Activated naive CD4-positive, alpha-beta T cell treated with anti-CD3 and anti-CD28 coated beads for 36 hours (primary cell): Measurements from ENCODE around the gene UNC13A. TPM values are rescaled to one million over a fixed set of nuclear protein-coding genes. Genes with fewer than 3 reads are reported as not detected.

Experiments
- CTCF ChIA-PET: fragments of 350-600 bp; sonication (Branson Sonifier 250); formaldehyde crosslinking; loops from one replicate; lab custom pipeline; 2021; ENCODE audit warnings: antibody characterized with exemption; lab: Charles Lee
- DNase-seq: peaks from one replicate; pipeline ENCODE4 v3.0.0-alpha.2; 2020
- H3K27ac Mint-ChIP-seq: one replicate; pipeline ENCODE4 v1.8.0; 2021; ENCODE audit warnings: mild to moderate bottlenecking, mixed read lengths
- H3K27me3 Mint-ChIP-seq: one replicate; pipeline ENCODE4 v1.8.0; 2021; ENCODE audit warnings: low read depth, mixed read lengths
- H3K36me3 Mint-ChIP-seq: one replicate; pipeline ENCODE4 v1.8.0; 2021; ENCODE audit warnings: low read depth, mixed read lengths
- H3K4me1 Mint-ChIP-seq: one replicate; pipeline ENCODE4 v1.8.0; 2021; ENCODE audit warnings: low read depth, mixed read lengths
- H3K4me3 Mint-ChIP-seq: one replicate; pipeline ENCODE4 v1.8.0; 2021; ENCODE audit warnings: mild to moderate bottlenecking, moderate library complexity, mixed read lengths
- H3K9me3 Mint-ChIP-seq: one replicate; pipeline ENCODE4 v1.8.0; 2021; ENCODE audit warnings: mixed read lengths
- intact Hi-C: fragments of 100-400 bp; cut with micrococcal nuclease; formaldehyde crosslinking; loops from one replicate; pipeline ENCODE4 v1.15.1; 2023
- total RNA-seq, 2 experiments: library from RNA; stranded (reverse); gene quantifications; one replicate each; pipeline ENCODE4 v1.2.3, GENCODE V29; 2021

The UNC13A gene
- total RNA-seq, 2 experiments from 2014 or later, result 0.12 TPM; not detected in 1

DNA sequence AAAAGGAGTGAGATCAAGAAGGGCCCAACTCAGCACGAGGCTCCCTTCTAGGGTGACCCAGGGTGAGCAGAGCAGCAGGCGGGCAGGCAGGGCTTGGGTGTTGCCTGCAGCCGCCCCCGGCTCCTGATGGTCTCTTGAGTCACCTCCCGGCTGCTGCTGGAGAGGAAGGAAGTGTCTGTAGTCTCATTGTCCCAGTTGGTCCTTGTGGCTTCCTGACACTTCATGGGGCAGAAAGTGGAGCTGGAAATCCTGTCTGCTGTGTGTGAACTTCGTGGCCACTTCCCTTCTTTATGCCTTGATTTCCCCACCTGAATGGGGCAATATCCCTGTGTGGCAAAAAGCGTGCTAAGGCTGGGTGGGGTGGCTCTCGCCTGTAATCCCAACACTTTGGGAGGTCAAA, 33.7 kb upstream of the UNC13A start:
- Mint-ChIP-seq H3K36me3 (peaks cover 13% of the 10 kb centered on the region), H3K9me3 (no peaks in the 10 kb centered on the region), H3K27me3 (no peaks in the 10 kb centered on the region), H3K4me1 (peaks cover 34% of the 10 kb centered on the region), H3K4me3 (no peak overlapping the region), H3K27ac (no peak overlapping the region)
- no peak for DNase-seq
- intact Hi-C loops, result no loop called here
- CTCF ChIA-PET, result interaction anchor here (1.0 kb wide), 1 partner anchor 198 kb away, joined by 3 read pairs; no protein-coding TSS in a partner anchor

DNA sequence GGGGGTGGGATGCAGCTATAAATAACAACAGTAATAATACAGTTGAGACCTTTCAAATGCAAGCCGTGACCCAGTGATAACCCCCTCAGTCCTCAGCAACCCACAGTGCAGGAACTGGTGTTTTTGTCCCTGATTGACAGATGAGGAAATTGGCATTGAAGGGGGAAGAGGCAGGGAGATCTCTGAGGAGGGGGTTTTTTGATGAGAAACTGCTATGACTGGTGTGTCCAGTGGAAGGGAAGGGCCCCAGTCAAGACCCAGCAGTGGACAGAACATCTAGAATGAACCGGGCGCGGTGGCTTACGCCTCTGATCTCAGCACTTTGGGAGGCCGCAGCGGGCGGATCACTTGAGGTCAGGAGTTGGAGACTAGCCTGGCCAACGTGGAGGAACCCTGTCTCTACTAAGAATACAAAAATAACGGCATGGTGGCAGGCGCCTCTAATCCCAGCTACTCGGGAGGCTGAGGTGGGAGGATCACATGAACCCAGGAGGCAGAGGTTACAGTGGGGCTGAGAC, 33.0 kb upstream of the UNC13A start:
- Mint-ChIP-seq H3K27me3 (no peaks in the 10 kb centered on the region), H3K4me3 (peak overlapping the region; percentile 77), H3K4me1 (peaks cover 34% of the 10 kb centered on the region), H3K9me3 (no peaks in the 10 kb centered on the region), H3K36me3 (peaks cover 13% of the 10 kb centered on the region), H3K27ac (no peak overlapping the region)
- CTCF ChIA-PET, result no interaction called here
- intact Hi-C loops, result no loop called here
- DNase-seq, result no peak

DNA sequence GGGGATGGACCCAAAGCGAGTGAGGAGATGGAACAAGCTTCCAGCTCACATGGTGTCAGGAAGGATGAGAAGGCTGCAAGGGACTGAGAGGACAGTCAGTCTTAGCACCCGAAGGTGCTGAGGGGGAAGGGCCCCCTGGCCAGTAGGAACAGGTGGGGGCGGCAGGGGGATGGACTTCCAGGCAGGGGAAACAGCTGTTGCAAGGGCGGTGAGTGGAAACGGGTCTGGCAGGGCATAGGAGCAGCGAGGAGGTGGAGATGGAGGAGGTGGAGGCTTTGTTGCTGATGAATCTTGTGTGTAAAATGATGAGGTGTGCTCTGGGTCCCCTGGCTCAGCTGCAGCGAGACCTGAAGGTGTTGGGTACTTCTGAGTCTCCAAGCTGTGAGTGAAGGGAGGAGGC, 32.3 kb upstream of the UNC13A start:
- CTCF ChIA-PET, result interaction anchor here (1.5 kb wide), 1 partner anchor 62 kb away, joined by 3 read pairs; no protein-coding TSS in a partner anchor
- Mint-ChIP-seq H3K36me3 (peaks cover 13% of the 10 kb centered on the region), H3K27ac (peak overlapping the region; percentile 65), H3K4me3 (peak overlapping the region; percentile 77), H3K9me3 (no peaks in the 10 kb centered on the region), H3K27me3 (no peaks in the 10 kb centered on the region), H3K4me1 (peaks cover 34% of the 10 kb centered on the region)
- intact Hi-C loops, result no loop called here
- peak; percentile 26 for DNase-seq

DNA sequence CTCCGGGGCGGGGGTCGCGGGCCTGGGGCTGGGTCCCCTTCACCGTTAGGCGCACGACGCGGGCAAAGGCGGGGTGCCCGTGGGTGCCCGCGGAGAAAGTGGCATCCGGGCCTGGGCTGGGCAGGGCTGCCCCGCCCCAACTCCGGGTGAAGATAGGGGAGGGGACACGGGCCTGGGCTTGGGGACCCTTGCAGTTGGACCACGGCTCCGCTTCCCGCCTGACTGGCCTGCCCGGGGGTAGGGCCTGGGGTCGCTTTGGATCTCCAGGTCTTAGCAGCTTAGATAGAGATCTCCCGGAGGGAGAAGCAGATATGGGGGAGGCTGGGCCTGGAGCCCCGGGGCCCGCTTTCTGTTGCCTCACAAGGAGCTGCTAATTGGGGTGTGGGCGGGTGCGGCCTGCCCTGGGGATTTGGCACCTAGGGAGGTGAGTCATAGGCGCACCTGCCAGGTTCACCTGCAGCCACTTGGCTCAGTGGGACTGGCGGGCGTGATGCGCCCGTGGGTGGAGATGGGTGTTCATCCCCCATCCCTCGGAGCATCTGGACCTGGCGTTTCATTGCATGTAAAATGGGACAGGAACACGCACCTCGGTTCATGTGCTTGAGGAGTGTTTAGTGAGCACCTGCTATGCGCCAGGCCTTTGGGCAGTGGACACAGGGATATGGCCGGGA, 31.7 kb upstream of the UNC13A start:
- intact Hi-C loops, result loop anchor here (1.0 kb wide), 1 partner anchor 27 kb away; no protein-coding TSS in a partner anchor
- CTCF ChIA-PET, result interaction anchor here (0.6 to 1.5 kb wide), 4 partner anchors 14 to 62 kb away, joined by 3 to 7 read pairs (median 4); no protein-coding TSS in a partner anchor
- H3K36me3 Mint-ChIP-seq, result peaks cover 10% of the 10 kb centered on the region
- H3K27ac Mint-ChIP-seq, result peak overlapping the region; percentile 65
- H3K4me1 Mint-ChIP-seq, result peaks cover 34% of the 10 kb centered on the region
- peak overlapping the region; percentile 77 for H3K4me3 Mint-ChIP-seq
- H3K27me3 Mint-ChIP-seq, result no peaks in the 10 kb centered on the region
- no peaks in the 10 kb centered on the region for H3K9me3 Mint-ChIP-seq
- peak; percentile 49 for DNase-seq

DNA sequence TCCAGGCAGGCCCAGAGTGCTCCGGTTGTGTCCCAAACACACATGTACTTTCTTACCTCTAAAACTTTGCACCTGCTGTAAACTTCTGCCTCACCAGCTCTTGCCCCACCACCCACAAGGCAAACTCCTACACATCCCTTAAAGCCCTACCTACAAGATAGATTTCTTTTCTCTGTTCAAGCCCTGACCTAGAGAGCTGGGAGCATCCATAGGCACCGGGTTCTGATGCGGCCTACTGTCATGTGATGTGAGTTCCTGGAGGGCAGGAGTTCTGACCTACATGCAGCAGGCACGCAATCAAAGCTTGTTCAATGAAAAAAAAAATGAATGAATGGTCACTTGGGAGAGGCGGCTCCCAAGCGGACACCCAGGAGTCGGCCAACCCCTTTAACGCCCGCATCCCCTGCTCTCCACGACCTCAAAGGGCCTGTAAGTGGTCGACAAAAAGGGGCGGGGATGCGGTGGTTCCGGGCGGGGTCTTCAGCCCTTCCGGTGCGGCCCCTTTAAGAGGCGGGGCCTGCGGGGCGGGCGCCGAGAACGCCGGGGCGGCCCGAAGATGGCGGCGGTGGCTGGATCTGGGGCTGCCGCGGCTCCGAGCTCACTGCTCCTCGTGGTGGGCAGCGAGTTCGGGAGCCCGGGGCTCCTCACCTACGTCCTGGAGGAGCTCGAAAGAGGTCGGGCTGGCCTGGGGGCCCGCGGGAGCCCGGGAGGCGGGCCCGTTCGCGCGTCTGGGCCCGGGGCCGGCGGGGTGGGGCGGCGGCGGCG, 31.0 kb upstream of the UNC13A start, which contains the start of gene MAP1S:
TSS of gene MAP1S (plus strand) at position 534 of the 765 bp plus-strand sequence. CDS start at position 557, 23 bp downstream.
- H3K4me1 Mint-ChIP-seq, result peaks cover 34% of the 10 kb centered on the region
- CTCF ChIA-PET, result interaction anchor here (0.6 to 1.5 kb wide), 5 partner anchors 13 to 133 kb away, joined by 3 to 7 read pairs (median 4); no protein-coding TSS in a partner anchor
- no peaks in the 10 kb centered on the region for H3K9me3 Mint-ChIP-seq
- no peaks in the 10 kb centered on the region for H3K27me3 Mint-ChIP-seq
- H3K4me3 Mint-ChIP-seq, result peak within 1 kb of the TSS; percentile 84
- H3K36me3 Mint-ChIP-seq, result peaks cover 10% of the 10 kb centered on the region
- peak within 1 kb of the TSS; percentile 76 for H3K27ac Mint-ChIP-seq
- intact Hi-C loops, result loop anchor here (1.0 kb wide), 1 partner anchor 28 kb away; no protein-coding TSS in a partner anchor
- peak; percentile 66 for DNase-seq

DNA sequence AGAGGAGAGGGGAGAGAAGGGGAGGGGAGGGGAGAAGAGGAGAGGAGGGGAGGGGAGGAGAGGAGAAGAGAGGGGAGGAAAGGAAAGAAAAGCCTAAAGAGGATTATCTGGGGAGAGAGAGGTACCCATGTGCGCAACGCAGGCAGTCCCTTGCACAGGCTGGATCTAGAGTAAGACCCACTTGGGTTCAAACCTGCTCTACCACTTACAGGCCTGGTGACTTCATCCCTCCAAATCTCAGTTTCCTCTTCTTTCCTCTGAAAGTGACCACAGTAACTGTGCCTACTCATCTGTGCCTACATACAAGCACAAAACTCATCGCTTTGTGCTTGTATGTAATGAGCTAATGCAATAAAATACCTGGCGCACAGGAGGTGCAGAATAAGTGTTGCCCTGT, 30.4 kb upstream of the UNC13A start:
- DNase-seq, result no peak
- Mint-ChIP-seq H3K36me3 (peaks cover 6% of the 10 kb centered on the region), H3K27me3 (no peaks in the 10 kb centered on the region), H3K4me1 (peaks cover 34% of the 10 kb centered on the region), H3K9me3 (no peaks in the 10 kb centered on the region), H3K4me3 (peak overlapping the region; percentile 84), H3K27ac (peak overlapping the region; percentile 76)
- intact Hi-C loops, result no loop called here
- CTCF ChIA-PET, result interaction anchor here (1.2 to 1.5 kb wide), 3 partner anchors 12 to 134 kb away, joined by 4 to 7 read pairs (median 4); no protein-coding TSS in a partner anchor

DNA sequence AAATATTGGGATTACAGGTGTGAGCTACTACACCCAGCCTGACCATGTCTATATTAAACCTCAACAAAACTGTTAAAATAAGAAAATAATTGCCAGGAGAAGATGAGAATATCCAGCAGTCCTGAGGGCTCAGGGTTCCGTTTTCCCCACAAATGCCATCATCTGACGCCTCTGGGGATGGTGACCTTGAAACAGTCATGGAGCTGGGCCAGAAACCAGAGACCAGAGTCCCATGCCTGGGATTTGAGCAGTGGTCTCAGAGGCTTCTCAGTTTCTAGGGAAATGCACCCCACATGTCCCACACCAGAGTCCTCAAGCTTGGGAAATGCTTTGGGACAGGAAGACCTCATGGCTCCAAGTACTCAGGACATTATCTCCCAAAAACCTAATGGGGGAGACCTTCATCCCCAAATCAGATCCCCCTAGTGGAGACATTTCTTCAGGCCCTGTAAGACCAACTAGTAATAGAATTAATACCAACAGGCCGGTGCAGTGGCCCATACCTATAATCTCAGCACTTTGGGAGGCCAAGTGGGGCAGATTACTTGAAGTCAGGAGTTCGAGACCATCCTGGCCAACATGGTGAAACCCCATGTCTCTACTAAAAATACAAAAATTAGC, 28.3 kb upstream of the UNC13A start:
- H3K4me3 Mint-ChIP-seq, result no peak overlapping the region
- no peaks in the 10 kb centered on the region for H3K27me3 Mint-ChIP-seq
- no peaks in the 10 kb centered on the region for H3K9me3 Mint-ChIP-seq
- no peak for DNase-seq
- intact Hi-C loops, result no loop called here
- no peak overlapping the region for H3K27ac Mint-ChIP-seq
- peaks cover 26% of the 10 kb centered on the region for H3K4me1 Mint-ChIP-seq
- CTCF ChIA-PET, result interaction anchor here (1.6 kb wide), 1 partner anchor 11 kb away, joined by 7 read pairs; no protein-coding TSS in a partner anchor
- peaks cover 3% of the 10 kb centered on the region for H3K36me3 Mint-ChIP-seq

DNA sequence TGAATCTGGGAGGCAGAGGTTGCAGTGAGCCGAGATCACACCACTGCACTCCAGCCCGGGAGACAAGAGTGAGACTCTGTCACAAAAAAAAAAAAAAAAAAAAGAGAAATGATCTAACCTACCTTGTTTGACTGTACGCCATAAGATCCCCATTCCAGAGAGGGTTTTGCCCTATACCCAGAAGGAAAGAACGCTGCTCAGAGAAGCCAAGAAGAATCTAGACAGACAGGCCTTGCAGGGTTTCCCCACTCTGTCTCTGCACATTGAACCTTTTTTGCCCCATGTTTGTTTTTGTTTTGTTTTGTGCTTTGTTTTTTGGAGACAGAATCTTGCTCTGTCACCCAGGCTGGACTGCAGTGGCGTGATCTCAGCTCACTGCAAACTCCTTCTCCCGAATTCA, 23.7 kb upstream of the UNC13A start:
- no peaks in the 10 kb centered on the region for H3K4me1 Mint-ChIP-seq
- H3K27ac Mint-ChIP-seq, result no peak overlapping the region
- no peak overlapping the region for H3K4me3 Mint-ChIP-seq
- intact Hi-C loops, result no loop called here
- DNase-seq, result no peak
- H3K36me3 Mint-ChIP-seq, result no peaks in the 10 kb centered on the region
- CTCF ChIA-PET, result interaction anchor here (0.6 kb wide), 1 partner anchor 333 kb away, joined by 3 read pairs; no protein-coding TSS in a partner anchor
- H3K27me3 Mint-ChIP-seq, result no peaks in the 10 kb centered on the region
- H3K9me3 Mint-ChIP-seq, result no peaks in the 10 kb centered on the region

DNA sequence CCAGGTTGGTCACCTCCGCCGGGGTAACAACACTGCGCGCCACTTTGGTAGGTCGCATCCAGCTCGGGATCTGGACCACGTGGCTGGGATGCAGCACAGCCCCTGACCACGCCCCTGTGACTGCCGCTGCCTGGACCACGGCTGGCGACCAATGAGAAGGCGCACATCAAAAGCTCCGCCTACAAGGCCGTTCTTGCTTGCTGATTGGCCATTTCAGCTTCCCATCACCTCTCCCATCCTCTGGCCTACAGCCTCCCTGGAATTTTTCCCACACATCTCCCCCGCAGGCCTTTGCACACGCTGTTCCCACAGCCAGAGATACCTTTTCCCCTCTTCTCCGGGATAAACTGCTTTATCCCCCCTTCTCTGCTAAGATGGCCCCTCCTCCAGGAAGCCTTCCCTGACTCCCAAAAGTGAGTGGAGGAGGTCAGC, 18.6 kb upstream of the UNC13A start:
- no peak overlapping the region for H3K4me3 Mint-ChIP-seq
- no peak overlapping the region for H3K27ac Mint-ChIP-seq
- H3K9me3 Mint-ChIP-seq, result no peaks in the 10 kb centered on the region
- no peaks in the 10 kb centered on the region for H3K4me1 Mint-ChIP-seq
- CTCF ChIA-PET, result interaction anchor here (1.6 to 2.7 kb wide), 3 partner anchors 9 to 60 kb away, joined by 4 to 7 read pairs (median 7); partner anchors contain the start of gene MAP1S
- H3K27me3 Mint-ChIP-seq, result no peaks in the 10 kb centered on the region
- no peaks in the 10 kb centered on the region for H3K36me3 Mint-ChIP-seq
- intact Hi-C loops, result no loop called here
- DNase-seq, result no peak

DNA sequence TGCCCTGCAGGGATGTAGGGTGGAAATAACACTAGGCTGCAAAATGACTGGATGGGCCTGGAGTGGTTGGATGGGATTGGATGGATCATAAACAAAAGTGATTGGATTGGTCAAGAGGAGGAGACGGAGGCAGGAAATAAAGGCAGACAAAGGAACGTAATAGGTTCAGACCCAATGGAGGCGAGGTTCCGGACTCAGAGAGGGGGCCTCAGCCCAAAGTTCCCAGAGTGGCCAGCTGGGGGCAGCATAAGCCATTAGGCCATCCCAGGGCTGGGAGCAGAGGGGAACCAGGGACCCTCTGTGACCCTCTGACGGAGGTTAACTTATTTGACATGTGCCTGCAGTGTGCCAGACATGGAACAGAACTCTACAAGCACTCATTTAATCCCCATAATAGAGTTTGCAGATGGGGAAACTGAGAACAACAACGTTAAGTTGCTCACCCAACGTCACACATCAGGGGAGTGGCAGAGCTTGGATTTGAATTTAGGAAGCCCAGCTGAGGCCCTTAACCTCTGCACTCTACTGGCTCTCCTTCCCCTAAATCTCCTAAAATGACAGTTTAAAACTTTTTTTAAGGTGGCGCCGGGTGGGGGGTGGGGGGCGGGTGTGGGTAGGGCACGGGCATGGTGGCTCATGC, 15.8 kb upstream of the UNC13A start:
- intact Hi-C loops, result loop anchor here (1.0 to 2.0 kb wide), 4 partner anchors 71 to 228 kb away; no protein-coding TSS in a partner anchor
- H3K36me3 Mint-ChIP-seq, result no peaks in the 10 kb centered on the region
- CTCF ChIA-PET, result interaction anchor here (0.5 to 2.7 kb wide), 24 partner anchors 8 to 229 kb away, joined by 3 to 18 read pairs (median 4); partner anchors contain the start of genes CCDC124, MAP1S and RPL18A
- no peak overlapping the region for H3K4me3 Mint-ChIP-seq
- H3K4me1 Mint-ChIP-seq, result no peaks in the 10 kb centered on the region
- peaks cover 2% of the 10 kb centered on the region for H3K27me3 Mint-ChIP-seq
- H3K27ac Mint-ChIP-seq, result no peak overlapping the region
- H3K9me3 Mint-ChIP-seq, result no peaks in the 10 kb centered on the region
- peak; percentile 82 for DNase-seq

DNA sequence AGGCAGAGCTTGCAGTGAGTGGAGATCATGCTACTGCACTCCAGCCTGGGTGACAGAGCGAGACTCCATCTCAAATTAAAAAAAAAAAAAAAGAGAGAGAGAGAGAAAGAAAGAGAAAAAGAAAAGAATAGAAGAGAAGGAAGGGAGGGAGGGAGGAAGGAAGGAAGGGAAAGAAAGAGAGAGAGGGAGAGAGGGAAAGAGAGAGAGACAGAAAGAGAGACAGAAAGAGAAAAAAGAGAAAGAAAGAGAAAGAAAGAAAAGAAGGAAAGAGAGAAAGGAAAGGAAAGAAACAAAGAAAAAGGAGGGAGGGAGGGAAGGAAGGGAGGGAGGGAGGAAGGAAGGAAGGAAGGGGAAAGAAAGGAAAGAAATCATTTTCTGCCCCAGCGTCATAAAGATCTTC, 7.0 kb upstream of the UNC13A start:
- DNase-seq, result no peak
- H3K9me3 Mint-ChIP-seq, result no peaks in the 10 kb centered on the region
- CTCF ChIA-PET, result interaction anchor here (1.0 kb wide), 1 partner anchor 9 kb away, joined by 3 read pairs; no protein-coding TSS in a partner anchor
- intact Hi-C loops, result no loop called here
- no peaks in the 10 kb centered on the region for H3K36me3 Mint-ChIP-seq
- no peaks in the 10 kb centered on the region for H3K4me1 Mint-ChIP-seq
- H3K27ac Mint-ChIP-seq, result no peak overlapping the region
- no peak overlapping the region for H3K4me3 Mint-ChIP-seq
- peaks cover 26% of the 10 kb centered on the region for H3K27me3 Mint-ChIP-seq
